Measurements from ENCODE around the gene P4HA3. TPM values are rescaled to one million over a fixed set of nuclear protein-coding genes. Genes with fewer than 3 reads are reported as not detected.

P4HA3 gene
- total and polyA plus RNA-seq, 9 of the 15 experiments (the other 6 are each of a cell fraction or from before 2014, with no cell fraction given): 0.01 to 0.03 TPM; not detected in 7

DNA sequence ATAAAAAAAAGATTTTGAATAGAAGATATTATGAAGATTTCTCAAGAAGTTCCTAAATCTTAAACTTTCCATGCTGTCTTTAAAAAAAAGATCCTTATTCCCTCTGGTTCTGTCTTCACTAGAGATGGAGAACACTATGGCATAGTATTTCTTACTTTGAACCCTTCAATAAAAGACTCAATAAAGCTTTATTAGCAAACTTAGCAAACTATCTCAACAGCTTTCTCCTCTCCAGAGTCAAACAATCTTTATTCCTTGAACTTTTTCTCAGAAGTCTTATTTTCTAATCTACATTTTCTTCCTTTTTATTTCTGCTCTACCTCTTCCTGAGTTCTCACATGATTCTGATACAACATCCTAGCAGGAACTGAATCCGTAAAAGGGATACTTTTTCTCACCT, 21.8 kb upstream of the P4HA3 start:
- CTCF ChIA-PET (ENCODE audit: low intra/inter-chr PET ratio): no interaction called here
- FAIRE-seq: no peak
- intact Hi-C loops (cut with micrococcal nuclease): no loop called here

More for the DNA sequence above, 21.8 kb upstream of the P4HA3 start:
- POLR2A ChIA-PET: no interaction called here
- Histone ChIP-seq H3K9me1 (ENCODE audit: control insufficient read depth, insufficient read depth, low read length) (no peaks in the 10 kb centered on the region), H3K9ac (ENCODE audit: insufficient read depth in 1 of 2, low read depth in 2 of 2, low read length in 2 of 2) (no peak overlapping the region), H3K4me3 (no peak overlapping the region), H3K9me3 (replicated peaks; ENCODE audit: control insufficient read depth, insufficient read depth, low read depth, low read length) (no peaks in the 10 kb centered on the region), H2AFZ (ENCODE audit: low read depth, low read length) (peak overlapping the region; percentile 13; the same call in 1 of the 2 replicates), H3K27ac (ENCODE audit: extremely low read depth, low read depth, low read length) (no peak overlapping the region), H4K20me1 (replicated peaks; ENCODE audit: control insufficient read depth, insufficient read depth, low read length) (no peaks in the 10 kb centered on the region), H3K27me3 (ENCODE audit: control insufficient read depth in 2 of 2, insufficient read depth in 2 of 2, low read length in 2 of 2) (peaks cover 0 to 3% of the 10 kb centered on the region in 2 experiments; a peak in 1 of 5 replicates), H3K4me2 (ENCODE audit: insufficient read depth, low read length) (no peak overlapping the region), H3K4me1 (replicated peaks in 1 of 2; ENCODE audit: control insufficient read depth in 2 of 2, insufficient read depth in 2 of 2, low read length in 2 of 2) (peaks cover 2 to 3% of the 10 kb centered on the region in 2 experiments; a peak in 3 of 5 replicates), H3K79me2 (ENCODE audit: control insufficient read depth, insufficient read depth, low read length) (no peaks in the 10 kb centered on the region), H3K36me3 (ENCODE audit: control insufficient read depth, insufficient read depth, low read length) (no peaks in the 10 kb centered on the region)
- WGBS (ENCODE audit: insufficient coverage, low coverage, missing lambda C conversion rate): 17% methylated on average over 1 of the region's 1 CpG
- ATAC-seq (no peak), DNase-seq (ENCODE audit: extremely low read depth in 1 of 4, low spot score in 3 of 4) (no peak)
- in situ Hi-C loops (cut with MboI): no loop called here
- TF ChIP-seq, protein P1, sequence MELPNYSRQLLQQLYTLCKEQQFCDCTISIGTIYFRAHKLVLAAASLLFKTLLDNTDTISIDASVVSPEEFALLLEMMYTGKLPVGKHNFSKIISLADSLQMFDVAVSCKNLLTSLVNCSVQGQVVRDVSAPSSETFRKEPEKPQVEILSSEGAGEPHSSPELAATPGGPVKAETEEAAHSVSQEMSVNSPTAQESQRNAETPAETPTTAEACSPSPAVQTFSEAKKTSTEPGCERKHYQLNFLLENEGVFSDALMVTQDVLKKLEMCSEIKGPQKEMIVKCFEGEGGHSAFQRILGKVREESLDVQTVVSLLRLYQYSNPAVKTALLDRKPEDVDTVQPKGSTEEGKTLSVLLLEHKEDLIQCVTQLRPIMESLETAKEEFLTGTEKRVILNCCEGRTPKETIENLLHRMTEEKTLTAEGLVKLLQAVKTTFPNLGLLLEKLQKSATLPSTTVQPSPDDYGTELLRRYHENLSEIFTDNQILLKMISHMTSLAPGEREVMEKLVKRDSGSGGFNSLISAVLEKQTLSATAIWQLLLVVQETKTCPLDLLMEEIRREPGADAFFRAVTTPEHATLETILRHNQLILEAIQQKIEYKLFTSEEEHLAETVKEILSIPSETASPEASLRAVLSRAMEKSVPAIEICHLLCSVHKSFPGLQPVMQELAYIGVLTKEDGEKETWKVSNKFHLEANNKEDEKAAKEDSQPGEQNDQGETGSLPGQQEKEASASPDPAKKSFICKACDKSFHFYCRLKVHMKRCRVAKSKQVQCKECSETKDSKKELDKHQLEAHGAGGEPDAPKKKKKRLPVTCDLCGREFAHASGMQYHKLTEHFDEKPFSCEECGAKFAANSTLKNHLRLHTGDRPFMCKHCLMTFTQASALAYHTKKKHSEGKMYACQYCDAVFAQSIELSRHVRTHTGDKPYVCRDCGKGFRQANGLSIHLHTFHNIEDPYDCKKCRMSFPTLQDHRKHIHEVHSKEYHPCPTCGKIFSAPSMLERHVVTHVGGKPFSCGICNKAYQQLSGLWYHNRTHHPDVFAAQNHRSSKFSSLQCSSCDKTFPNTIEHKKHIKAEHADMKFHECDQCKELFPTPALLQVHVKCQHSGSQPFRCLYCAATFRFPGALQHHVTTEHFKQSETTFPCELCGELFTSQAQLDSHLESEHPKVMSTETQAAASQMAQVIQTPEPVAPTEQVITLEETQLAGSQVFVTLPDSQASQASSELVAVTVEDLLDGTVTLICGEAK (IDR thresholded peaks at IDR 0.05): peak; percentile 94
- TF ChIP-seq, protein P1 (CRISPR knock-in tag; IDR thresholded peaks at IDR 0.05): peak; percentile 79
- TF ChIP-seq ZFX (CRISPR knock-in tag; IDR thresholded peaks at IDR 0.05): no peak
- BruUV-seq (replicated peaks): no TSS peak
